Stimulated activated CD4-positive, alpha-beta T cell treated with anti-CD3 and anti-CD28 coated beads, Interleukin-12 subunit alpha, Interleukin-12 subunit beta, amount 100 ng/mL, for 4 hours (primary cell): Measurements from ENCODE around the gene ACSS3.
"Not testable (repeated sequence)": the region's sequence is repeated elsewhere in the genome, so short reads cannot be mapped to it uniquely, and the experiment has no call there.

ENCODE experiments used
- DNase-seq: peaks from one replicate; pipeline ENCODE4 v3.0.0-alpha.2; 2020

The ACSS3 gene

GRCh38 chr12:81077686-81078441 is at the start of gene ACSS3:
TSS of gene ACSS3 (plus strand) at chr12:81078079. CDS start at chr12:81078121, 42 bp downstream.
- no peak for DNase-seq

GRCh38 chr12:81034926-81035325 is 43.0 kb upstream of the ACSS3 start:
- DNase-seq: no peak

- no peak for DNase-seq
Measured at GRCh38 chr12:81039231-81039630, 38.6 kb upstream of the ACSS3 start.

GRCh38 chr12:81043979-81044740 is 33.7 kb upstream of the ACSS3 start:
- no peak for DNase-seq

- DNase-seq: not testable (repeated sequence)
Measured at GRCh38 chr12:81064971-81065370, 12.9 kb upstream of the ACSS3 start.

GRCh38 chr12:81070846-81071245 is 7.0 kb upstream of the ACSS3 start:
- no peak for DNase-seq

GRCh38 chr12:81075539-81075938 is 2.3 kb upstream of the ACSS3 start:
- DNase-seq: no peak

GRCh38 chr12:81077329-81077685 is 572 bp upstream of the ACSS3 start:
- DNase-seq: no peak

- DNase-seq: no peak
Measured at GRCh38 chr12:81078469-81079196, 754 bp downstream of the ACSS3 start.

GRCh38 chr12:81079280-81080076 is 1.6 kb downstream of the ACSS3 start:
- no peak for DNase-seq

GRCh38 chr12:81080431-81080983 is 2.6 kb downstream of the ACSS3 start:
- DNase-seq: no peak

GRCh38 chr12:81081726-81082125 is 3.8 kb downstream of the ACSS3 start:
- DNase-seq: no peak

- DNase-seq: no peak
Measured at GRCh38 chr12:81083018-81083417, 5.1 kb downstream of the ACSS3 start.

GRCh38 chr12:81083906-81084513 is 6.1 kb downstream of the ACSS3 start:
- DNase-seq: no peak

- no peak for DNase-seq
Measured at GRCh38 chr12:81084811-81085350, 7.0 kb downstream of the ACSS3 start.

- no peak for DNase-seq
Measured at GRCh38 chr12:81085832-81086231, 8.0 kb downstream of the ACSS3 start.

GRCh38 chr12:81086342-81086741 is 8.5 kb downstream of the ACSS3 start:
- no peak for DNase-seq

- no peak for DNase-seq
Measured at GRCh38 chr12:81088221-81088620, 10.3 kb downstream of the ACSS3 start.

- DNase-seq: no peak
Measured at GRCh38 chr12:81089412-81089811, 11.5 kb downstream of the ACSS3 start.

- DNase-seq: no peak
Measured at GRCh38 chr12:81092053-81092452, 14.2 kb downstream of the ACSS3 start.

GRCh38 chr12:81094718-81095360 is 17.0 kb downstream of the ACSS3 start:
- no peak for DNase-seq
